ENCODE data around the gene DLL4. TPM values are rescaled to one million over a fixed set of nuclear protein-coding genes. Genes with fewer than 3 reads are reported as not detected.

Gene DLL4
- total RNA-seq, 1 donor from 2014 or later = 11.5 TPM

DNA sequence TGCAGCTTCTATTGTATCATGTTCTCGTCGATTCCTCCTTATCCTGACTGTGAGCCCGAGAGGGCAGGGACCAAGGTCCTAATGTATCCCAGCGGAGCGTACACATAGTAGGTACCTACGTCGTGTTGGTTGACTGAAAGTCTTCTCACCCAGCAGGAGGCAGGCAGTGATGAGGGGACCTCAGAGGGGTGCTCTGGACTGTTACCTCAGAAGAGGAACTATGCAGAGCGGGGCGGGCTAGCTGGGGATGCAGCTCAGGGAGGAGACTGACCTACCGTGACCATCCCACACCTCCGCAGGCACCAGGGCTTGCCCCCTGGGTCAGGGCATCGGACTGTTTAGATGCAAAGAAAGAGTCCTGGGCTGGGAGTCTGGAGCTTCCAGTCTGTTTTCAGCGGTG is 35.5 kb downstream of the DLL4 start:
- H3K4me1 ChIP-seq (ENCODE audit: control insufficient read depth in 3 of 3, insufficient read depth in 3 of 3, low read length in 3 of 3) = peaks cover 3 to 11% (median 8%) of the 10 kb centered on the region in 3 donors
- no peaks in the 10 kb centered on the region for H3K36me3 ChIP-seq (ENCODE audit: control insufficient read depth in 3 of 3, insufficient read depth in 3 of 3, low read length in 3 of 3)
- H3K9me3 ChIP-seq (ENCODE audit: control insufficient read depth in 3 of 3, low read length in 3 of 3) = no peaks in the 10 kb centered on the region
- H3K27ac ChIP-seq (ENCODE audit: low read depth, low read length) = no peak overlapping the region
- no peak overlapping the region for H3K9ac ChIP-seq (ENCODE audit: low read depth in 1 of 3, low read length in 3 of 3)
- no peak overlapping the region for H3K4me3 ChIP-seq (ENCODE audit: low read length in 3 of 3)
- no peaks in the 10 kb centered on the region for H3K27me3 ChIP-seq (ENCODE audit: control insufficient read depth in 3 of 3, insufficient read depth in 3 of 3, low read length in 3 of 3)

DNA sequence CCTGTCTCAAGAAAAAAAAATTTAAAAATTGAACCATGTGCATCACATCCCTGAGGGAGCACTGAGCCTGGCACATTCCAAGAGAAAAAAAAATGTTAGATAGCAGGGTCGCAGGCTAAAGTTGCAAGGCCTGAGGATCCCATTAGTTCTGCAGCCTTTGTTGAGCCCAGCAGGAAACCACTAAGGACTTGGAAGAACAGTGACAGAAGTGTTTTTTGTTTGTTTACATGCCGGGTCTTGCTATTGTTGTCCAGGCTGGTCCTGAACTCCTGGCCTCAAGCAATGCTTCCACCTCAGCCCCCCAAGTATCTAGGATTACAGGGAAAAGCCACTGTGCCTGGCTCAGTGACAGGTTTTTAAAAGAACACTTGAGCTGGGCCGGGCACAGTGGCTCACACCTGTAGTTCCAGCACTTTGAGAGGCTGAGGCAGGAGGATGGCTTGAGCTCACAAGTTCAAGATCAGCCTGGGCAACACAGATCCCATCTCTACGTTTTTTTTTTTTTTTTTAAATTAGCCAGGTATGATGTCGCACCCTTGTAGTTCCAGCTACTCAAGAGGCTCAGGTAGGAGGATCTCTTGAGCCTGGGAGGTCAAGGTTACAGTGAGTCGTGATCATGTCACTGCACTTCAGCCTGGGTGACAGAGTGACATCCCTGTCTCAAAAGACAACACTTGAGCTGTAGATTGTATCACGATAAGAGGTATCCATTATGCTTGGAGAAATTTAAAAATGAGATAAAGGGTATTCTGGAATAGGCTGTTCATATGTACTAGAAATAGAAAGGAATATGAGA is 39.3 kb downstream of the DLL4 start:
- H3K4me1 ChIP-seq (ENCODE audit: control insufficient read depth in 3 of 3, insufficient read depth in 3 of 3, low read length in 3 of 3) = peaks cover 3 to 11% (median 8%) of the 10 kb centered on the region in 3 donors
- no peak overlapping the region for H3K9ac ChIP-seq (ENCODE audit: low read depth in 1 of 3, low read length in 3 of 3)
- no peaks in the 10 kb centered on the region for H3K9me3 ChIP-seq (ENCODE audit: control insufficient read depth in 3 of 3, low read length in 3 of 3)
- no peak overlapping the region for H3K4me3 ChIP-seq (ENCODE audit: low read length in 3 of 3)
- H3K36me3 ChIP-seq (ENCODE audit: control insufficient read depth in 3 of 3, insufficient read depth in 3 of 3, low read length in 3 of 3) = no peaks in the 10 kb centered on the region
- no peaks in the 10 kb centered on the region for H3K27me3 ChIP-seq (ENCODE audit: control insufficient read depth in 3 of 3, insufficient read depth in 3 of 3, low read length in 3 of 3)
- no peak overlapping the region for H3K27ac ChIP-seq (ENCODE audit: low read depth, low read length)

DNA sequence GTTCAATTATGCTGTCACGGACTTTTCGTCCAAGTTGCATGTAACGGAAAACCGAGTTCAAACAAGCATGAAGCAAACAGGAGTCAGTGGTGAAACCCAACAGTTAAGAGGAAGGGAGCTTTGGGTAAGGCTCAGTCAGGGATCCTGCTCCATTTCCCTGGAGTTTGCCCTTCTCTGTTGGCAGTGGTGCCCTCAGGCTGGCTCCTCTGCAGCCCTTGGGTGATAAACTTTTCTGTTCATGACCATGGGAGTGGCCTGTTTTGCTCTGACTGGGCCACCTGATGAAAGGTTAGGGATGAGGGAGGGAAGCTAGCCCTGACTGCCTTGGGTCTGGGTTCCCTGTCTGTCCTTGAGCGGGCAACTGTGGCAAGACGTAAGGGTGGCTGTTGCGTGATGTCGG is 40.2 kb downstream of the DLL4 start:
- Histone ChIP-seq H3K9ac (ENCODE audit: low read depth in 1 of 3, low read length in 3 of 3) (no peak overlapping the region), H3K27ac (ENCODE audit: low read depth, low read length) (no peak overlapping the region), H3K4me3 (ENCODE audit: low read length in 3 of 3) (no peak overlapping the region), H3K36me3 (ENCODE audit: control insufficient read depth in 3 of 3, insufficient read depth in 3 of 3, low read length in 3 of 3) (no peaks in the 10 kb centered on the region), H3K4me1 (ENCODE audit: control insufficient read depth in 3 of 3, insufficient read depth in 3 of 3, low read length in 3 of 3) (peaks cover 3 to 11% (median 8%) of the 10 kb centered on the region in 3 donors), H3K9me3 (ENCODE audit: control insufficient read depth in 3 of 3, low read length in 3 of 3) (no peaks in the 10 kb centered on the region), H3K27me3 (ENCODE audit: control insufficient read depth in 3 of 3, insufficient read depth in 3 of 3, low read length in 3 of 3) (no peaks in the 10 kb centered on the region)

DNA sequence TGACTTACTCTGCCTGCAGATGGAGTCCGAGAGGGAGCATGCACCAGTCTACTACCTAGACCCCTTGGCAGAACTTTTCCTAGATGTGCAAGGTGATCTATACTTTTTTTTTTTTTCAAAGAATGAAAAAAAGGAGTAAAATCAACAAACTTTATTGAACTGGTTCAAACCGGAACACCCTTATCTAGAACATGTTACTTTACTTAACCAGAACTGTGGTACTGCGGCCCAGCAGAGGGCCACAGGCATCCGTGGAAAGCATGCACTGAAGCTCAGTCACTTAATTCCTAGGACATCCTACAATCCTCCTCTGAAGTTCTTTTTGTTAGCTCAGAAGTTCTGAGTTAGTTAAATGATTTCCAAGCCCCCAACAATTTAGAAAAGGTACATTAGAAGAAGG is 45.7 kb downstream of the DLL4 start:
- Histone ChIP-seq H3K27ac (ENCODE audit: low read depth, low read length) (no peak overlapping the region), H3K36me3 (ENCODE audit: control insufficient read depth in 3 of 3, insufficient read depth in 3 of 3, low read length in 3 of 3) (peaks cover 29 to 35% (median 33%) of the 10 kb centered on the region in 3 donors)

DNA sequence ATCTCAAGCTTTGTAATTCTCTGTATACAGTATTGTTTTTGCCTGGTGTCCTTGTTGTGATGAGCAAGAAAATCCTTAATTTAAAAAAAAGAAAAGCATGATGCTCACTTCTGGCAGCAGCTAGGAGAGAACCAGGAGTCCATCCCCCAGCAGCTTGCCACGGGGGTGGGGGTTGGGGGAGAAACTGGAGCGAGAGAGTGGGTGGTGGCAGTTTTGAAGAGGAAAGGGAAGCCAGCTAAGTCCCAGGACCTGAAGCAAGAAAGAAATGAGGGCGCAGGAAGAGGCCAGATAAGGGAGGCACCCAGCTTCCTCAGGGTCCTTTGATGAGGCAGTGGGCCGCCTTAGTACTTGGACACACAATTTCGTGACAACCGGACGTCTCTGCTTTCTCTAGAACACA is 47.7 kb downstream of the DLL4 start:
- peaks cover 0 to 6% (median 0%) of the 10 kb centered on the region in 3 donors for H3K4me1 ChIP-seq (ENCODE audit: control insufficient read depth in 3 of 3, insufficient read depth in 3 of 3, low read length in 3 of 3)
- no peaks in the 10 kb centered on the region for H3K27me3 ChIP-seq (ENCODE audit: control insufficient read depth in 3 of 3, insufficient read depth in 3 of 3, low read length in 3 of 3)
- no peak overlapping the region for H3K9ac ChIP-seq (ENCODE audit: low read depth in 1 of 3, low read length in 3 of 3)
- H3K4me3 ChIP-seq (ENCODE audit: low read length in 3 of 3) = no peak overlapping the region
- peaks cover 49 to 54% (median 53%) of the 10 kb centered on the region in 3 donors for H3K36me3 ChIP-seq (ENCODE audit: control insufficient read depth in 3 of 3, insufficient read depth in 3 of 3, low read length in 3 of 3)
- no peak overlapping the region for H3K27ac ChIP-seq (ENCODE audit: low read depth, low read length)
- no peaks in the 10 kb centered on the region for H3K9me3 ChIP-seq (ENCODE audit: control insufficient read depth in 3 of 3, low read length in 3 of 3)

More for the DNA sequence above, 45.7 kb downstream of the DLL4 start:
- no peak overlapping the region for H3K4me3 ChIP-seq (ENCODE audit: low read length in 3 of 3)
- no peaks in the 10 kb centered on the region for H3K27me3 ChIP-seq (ENCODE audit: control insufficient read depth in 3 of 3, insufficient read depth in 3 of 3, low read length in 3 of 3)
- no peaks in the 10 kb centered on the region for H3K9me3 ChIP-seq (ENCODE audit: control insufficient read depth in 3 of 3, low read length in 3 of 3)
- H3K9ac ChIP-seq (ENCODE audit: low read depth in 1 of 3, low read length in 3 of 3) = no peak overlapping the region
- H3K4me1 ChIP-seq (ENCODE audit: control insufficient read depth in 3 of 3, insufficient read depth in 3 of 3, low read length in 3 of 3) = peaks cover 0 to 6% (median 0%) of the 10 kb centered on the region in 3 donors

DNA sequence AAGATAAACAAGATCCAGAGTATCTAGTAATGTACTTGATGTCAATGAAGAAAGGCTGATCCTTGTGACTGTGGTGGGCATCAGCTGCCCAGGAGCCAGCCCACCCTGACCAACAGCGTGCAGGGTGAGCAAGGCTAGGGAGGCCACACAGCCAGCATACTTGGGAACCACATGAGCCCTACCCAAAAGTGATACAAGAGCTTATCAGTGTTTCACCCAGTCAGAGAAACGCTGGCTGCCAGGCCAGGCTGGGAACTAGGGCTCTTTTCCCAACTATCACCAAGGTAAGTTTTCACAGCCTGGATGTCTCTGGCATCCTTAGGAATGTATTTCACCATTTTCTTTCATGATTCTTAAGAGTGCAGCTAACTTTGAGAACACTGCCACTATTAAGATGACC is 49.0 kb downstream of the DLL4 start:
- no peak overlapping the region for H3K4me3 ChIP-seq (ENCODE audit: low read length in 3 of 3)
- H3K27me3 ChIP-seq (ENCODE audit: control insufficient read depth in 3 of 3, insufficient read depth in 3 of 3, low read length in 3 of 3) = no peaks in the 10 kb centered on the region
- H3K9ac ChIP-seq (ENCODE audit: low read depth in 1 of 3, low read length in 3 of 3) = no peak overlapping the region
- no peaks in the 10 kb centered on the region for H3K9me3 ChIP-seq (ENCODE audit: control insufficient read depth in 3 of 3, low read length in 3 of 3)
- H3K27ac ChIP-seq (ENCODE audit: low read depth, low read length) = no peak overlapping the region
- H3K4me1 ChIP-seq (ENCODE audit: control insufficient read depth in 3 of 3, insufficient read depth in 3 of 3, low read length in 3 of 3) = peaks cover 0 to 6% (median 0%) of the 10 kb centered on the region in 3 donors
- H3K36me3 ChIP-seq (ENCODE audit: control insufficient read depth in 3 of 3, insufficient read depth in 3 of 3, low read length in 3 of 3) = peaks cover 61 to 68% (median 66%) of the 10 kb centered on the region in 3 donors

DNA sequence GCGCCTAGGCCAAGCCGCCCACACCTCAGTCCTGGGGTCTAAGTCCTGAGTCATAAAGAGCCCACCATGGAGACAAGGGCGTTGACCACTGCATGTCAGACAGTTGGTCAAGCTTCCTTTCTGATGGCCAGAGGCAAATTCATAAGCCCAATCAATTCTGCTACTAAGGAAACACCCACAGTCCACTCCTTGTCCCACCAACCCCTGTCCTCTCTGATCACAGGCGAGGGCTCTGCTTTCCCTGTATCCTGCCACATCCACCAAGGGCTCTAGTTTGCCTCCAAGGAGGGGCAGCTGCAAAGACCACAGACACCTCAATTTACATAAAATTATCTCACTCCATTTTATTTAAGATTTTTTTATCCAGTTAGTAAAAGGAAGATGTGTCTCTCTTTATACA is 49.4 kb downstream of the DLL4 start:
- Histone ChIP-seq H3K27me3 (ENCODE audit: control insufficient read depth in 3 of 3, insufficient read depth in 3 of 3, low read length in 3 of 3) (no peaks in the 10 kb centered on the region), H3K27ac (ENCODE audit: low read depth, low read length) (no peak overlapping the region), H3K9me3 (ENCODE audit: control insufficient read depth in 3 of 3, low read length in 3 of 3) (no peaks in the 10 kb centered on the region), H3K4me1 (ENCODE audit: control insufficient read depth in 3 of 3, insufficient read depth in 3 of 3, low read length in 3 of 3) (peaks cover 0 to 6% (median 0%) of the 10 kb centered on the region in 3 donors), H3K4me3 (ENCODE audit: low read length in 3 of 3) (no peak overlapping the region), H3K36me3 (ENCODE audit: control insufficient read depth in 3 of 3, insufficient read depth in 3 of 3, low read length in 3 of 3) (peaks cover 63 to 71% (median 69%) of the 10 kb centered on the region in 3 donors), H3K9ac (ENCODE audit: low read depth in 1 of 3, low read length in 3 of 3) (no peak overlapping the region)

DNA sequence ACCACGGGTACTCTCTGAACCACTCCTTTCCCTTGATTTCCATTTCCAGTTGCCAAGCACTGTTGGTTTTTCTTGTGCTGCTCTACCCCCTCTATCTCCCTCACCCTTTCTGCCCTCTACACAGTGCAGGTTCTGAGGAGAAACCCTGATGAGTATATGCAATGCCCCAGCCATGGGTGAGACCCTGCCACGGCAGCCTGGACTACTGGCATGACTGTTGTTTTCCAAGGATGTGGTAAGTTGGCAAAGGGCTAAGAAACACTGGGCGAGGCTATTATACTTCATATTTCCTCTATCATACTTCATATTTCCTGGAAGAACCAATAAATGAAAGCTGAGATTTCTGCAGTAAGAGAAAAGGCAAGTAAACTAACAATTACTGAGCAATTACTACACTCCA is 52.0 kb downstream of the DLL4 start:
- Histone ChIP-seq H3K4me1 (ENCODE audit: control insufficient read depth in 3 of 3, insufficient read depth in 3 of 3, low read length in 3 of 3) (no peaks in the 10 kb centered on the region), H3K4me3 (ENCODE audit: low read length in 3 of 3) (no peak overlapping the region), H3K27me3 (ENCODE audit: control insufficient read depth in 3 of 3, insufficient read depth in 3 of 3, low read length in 3 of 3) (no peaks in the 10 kb centered on the region), H3K27ac (ENCODE audit: low read depth, low read length) (no peak overlapping the region), H3K36me3 (ENCODE audit: control insufficient read depth in 3 of 3, insufficient read depth in 3 of 3, low read length in 3 of 3) (peaks cover 87 to 96% (median 93%) of the 10 kb centered on the region in 3 donors), H3K9ac (ENCODE audit: low read depth in 1 of 3, low read length in 3 of 3) (no peak overlapping the region), H3K9me3 (ENCODE audit: control insufficient read depth in 3 of 3, low read length in 3 of 3) (no peaks in the 10 kb centered on the region)

DNA sequence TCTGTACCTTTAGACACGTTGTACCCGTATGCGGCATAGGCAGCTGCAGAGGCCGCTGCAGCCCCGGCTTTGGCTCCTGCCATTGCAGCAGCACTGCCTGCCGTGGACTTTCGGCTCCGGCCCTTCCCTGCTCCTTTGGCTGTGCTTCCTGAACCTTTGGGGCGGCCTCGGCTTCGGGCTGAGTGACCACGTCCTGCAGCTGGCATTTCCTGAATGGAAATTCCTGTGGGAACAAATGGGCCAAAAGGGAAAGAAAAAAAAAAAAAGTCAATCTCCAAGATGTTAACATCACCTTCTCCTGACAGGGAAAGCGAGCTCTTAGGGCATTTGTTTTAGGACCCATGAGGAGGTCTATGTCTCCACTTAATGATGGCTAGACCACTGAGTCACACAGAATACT is 53.7 kb downstream of the DLL4 start:
- Histone ChIP-seq H3K9ac (ENCODE audit: low read depth in 1 of 3, low read length in 3 of 3) (no peak overlapping the region), H3K4me1 (ENCODE audit: control insufficient read depth in 3 of 3, insufficient read depth in 3 of 3, low read length in 3 of 3) (no peaks in the 10 kb centered on the region), H3K27ac (ENCODE audit: low read depth, low read length) (no peak overlapping the region), H3K36me3 (ENCODE audit: control insufficient read depth in 3 of 3, insufficient read depth in 3 of 3, low read length in 3 of 3) (peaks cover 79 to 97% (median 94%) of the 10 kb centered on the region in 3 donors), H3K9me3 (ENCODE audit: control insufficient read depth in 3 of 3, low read length in 3 of 3) (no peaks in the 10 kb centered on the region), H3K4me3 (ENCODE audit: low read length in 3 of 3) (no peak overlapping the region), H3K27me3 (ENCODE audit: control insufficient read depth in 3 of 3, insufficient read depth in 3 of 3, low read length in 3 of 3) (no peaks in the 10 kb centered on the region)

DNA sequence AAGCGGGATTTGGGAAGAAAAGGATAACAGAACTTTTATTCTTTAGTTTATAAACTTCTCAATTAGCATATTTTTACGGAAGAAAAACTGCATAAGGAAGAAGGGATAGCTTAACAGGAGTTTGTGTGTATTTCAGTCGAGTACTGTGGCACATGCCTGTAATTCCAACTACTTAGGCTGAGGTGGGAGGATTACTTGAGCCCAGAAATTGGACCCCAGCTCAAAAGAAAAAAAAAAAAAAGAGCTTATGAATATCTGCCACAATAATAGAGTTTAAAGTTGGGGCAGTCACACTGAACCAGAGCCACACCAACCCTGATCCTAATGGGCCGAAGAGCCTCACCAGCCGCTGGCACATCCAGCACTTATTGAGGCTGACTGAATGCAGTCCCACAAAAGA is 55.3 kb downstream of the DLL4 start:
- no peak overlapping the region for H3K4me3 ChIP-seq (ENCODE audit: low read length in 3 of 3)
- H3K9ac ChIP-seq (ENCODE audit: low read depth in 1 of 3, low read length in 3 of 3) = no peak overlapping the region
- H3K27ac ChIP-seq (ENCODE audit: low read depth, low read length) = no peak overlapping the region
- no peaks in the 10 kb centered on the region for H3K27me3 ChIP-seq (ENCODE audit: control insufficient read depth in 3 of 3, insufficient read depth in 3 of 3, low read length in 3 of 3)
- no peaks in the 10 kb centered on the region for H3K4me1 ChIP-seq (ENCODE audit: control insufficient read depth in 3 of 3, insufficient read depth in 3 of 3, low read length in 3 of 3)
- no peaks in the 10 kb centered on the region for H3K9me3 ChIP-seq (ENCODE audit: control insufficient read depth in 3 of 3, low read length in 3 of 3)
- H3K36me3 ChIP-seq (ENCODE audit: control insufficient read depth in 3 of 3, insufficient read depth in 3 of 3, low read length in 3 of 3) = peaks cover 66 to 86% (median 81%) of the 10 kb centered on the region in 3 donors

All from skeletal muscle tissue (tissue), 4 donors.